ENCODE data around the gene ARHGAP11A.

GRCh38 chr15:32676169-32676568 lies 60.9 kb downstream of the ARHGAP11A start:
- no peak for TF ChIP-seq CTCF (IDR thresholded peaks at IDR 0.05)
- no peak for TF ChIP-seq POLR2A (IDR thresholded peaks at IDR 0.05)

Data from body of pancreas (tissue), 4 donors.